NB4 (cell line): ENCODE measurements around the gene AFF2.

Experiments used
- DNase-seq: peaks from one replicate; pipeline ENCODE4 v3.0.0; 2010; ENCODE audit warnings: low read depth
- H3K4me3 ChIP-seq: one replicate; pipeline ENCODE4 v1.5.1; 2011; ENCODE audit warnings: mild to moderate bottlenecking, low read depth, low read length, moderate library complexity
- CTCF ChIP-seq: IDR thresholded peaks from one replicate; pipeline ENCODE4 v1.5.1; 2012; ENCODE audit warnings: low read depth, low read length
- MAX ChIP-seq: IDR thresholded peaks from 2 replicates; pipeline ENCODE4 v1.6.1; 2011; ENCODE audit warnings: low read depth, low read length
- MYC ChIP-seq: IDR thresholded peaks from 2 replicates; pipeline ENCODE4 v1.6.1; 2011; ENCODE audit warnings: low read depth, low read length
- POLR2A ChIP-seq: IDR thresholded peaks from 2 replicates; pipeline ENCODE4 v1.6.1; 2011; ENCODE audit warnings: mild to moderate bottlenecking; ENCODE audit not compliant: insufficient read length; ENCODE audit errors: extremely low read depth

AFF2 gene

DNA sequence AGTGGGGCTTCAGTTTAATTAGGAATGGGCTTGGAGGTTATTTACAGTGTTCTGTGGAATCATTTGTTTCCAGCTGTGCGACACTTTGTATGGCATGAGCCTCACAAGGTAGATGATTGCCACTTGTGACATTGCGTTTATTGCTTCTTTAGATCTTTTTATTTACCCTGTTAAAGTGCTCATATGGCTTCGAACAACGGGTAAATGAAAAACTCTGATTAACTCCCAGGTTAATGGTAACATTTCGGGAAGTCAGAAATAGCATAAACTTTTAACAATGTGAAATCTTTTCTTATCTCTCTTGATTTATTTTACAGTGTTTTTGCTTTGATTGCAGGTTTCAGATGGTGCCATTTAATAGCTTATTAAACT is 510.4 kb downstream of the AFF2 start:
- H3K4me3 ChIP-seq = no peak overlapping the region
- DNase-seq = no peak
- no peak for TF ChIP-seq MYC
- TF ChIP-seq CTCF = no peak
- TF ChIP-seq MAX = no peak
- no peak for TF ChIP-seq POLR2A

DNA sequence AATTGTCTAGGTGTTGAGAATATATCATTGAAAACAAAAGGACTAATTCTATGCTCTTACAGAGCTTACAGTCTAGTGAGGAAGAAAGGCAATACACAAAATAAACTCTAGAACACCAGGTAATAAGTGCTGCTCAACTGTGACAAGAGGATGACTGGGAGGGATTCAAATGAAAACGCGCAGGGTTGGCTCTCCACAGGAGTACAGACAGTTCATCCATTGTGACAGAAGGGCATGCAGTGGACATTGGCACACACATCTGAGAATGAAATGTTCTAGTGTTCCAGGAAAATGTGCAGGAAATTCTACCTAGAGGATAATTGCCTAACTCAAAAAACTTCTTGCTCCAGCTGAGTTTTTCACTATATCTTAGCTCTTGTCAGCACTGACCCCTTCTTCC is 512.7 kb downstream of the AFF2 start:
- no peak for DNase-seq
- H3K4me3 ChIP-seq = no peak overlapping the region
- TF ChIP-seq CTCF (no peak), MAX (no peak)

DNA sequence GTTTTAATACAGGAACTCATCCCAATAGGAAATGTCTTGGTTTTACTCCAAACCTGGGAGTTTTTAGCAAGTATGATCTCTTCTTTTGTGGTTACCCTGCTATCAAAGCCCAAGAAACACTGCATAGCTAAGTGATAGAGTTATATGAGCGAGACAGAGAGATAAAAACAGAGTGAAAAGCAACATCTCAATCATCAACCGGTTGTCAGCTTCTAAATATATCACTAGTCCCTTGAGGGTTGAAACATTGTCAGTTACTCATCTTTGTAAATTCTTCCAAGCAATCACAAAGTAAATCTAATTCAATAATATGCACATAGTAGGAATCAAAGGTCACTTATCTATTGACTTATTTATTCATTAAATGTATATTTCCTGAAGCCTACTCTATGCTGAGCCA is 520.7 kb downstream of the AFF2 start:
- no peak for DNase-seq
- no peak overlapping the region for H3K4me3 ChIP-seq
- no peak for TF ChIP-seq MAX
- TF ChIP-seq CTCF = no peak
- no peak for TF ChIP-seq MYC
- no peak for TF ChIP-seq POLR2A

- H3K4me3 ChIP-seq = no peak overlapping the region
- TF ChIP-seq MAX (no peak), CTCF (no peak), POLR2A (no peak), MYC (no peak)
- no peak for DNase-seq
Observed at GRCh38 chrX:149022485-149022884, 522.1 kb downstream of the AFF2 start.

GRCh38 chrX:149032449-149032848 is 532.0 kb downstream of the AFF2 start:
- no peak for TF ChIP-seq MYC
- no peak for TF ChIP-seq POLR2A
- no peak for TF ChIP-seq CTCF
- TF ChIP-seq MAX = no peak
- DNase-seq = no peak
- H3K4me3 ChIP-seq = no peak overlapping the region

DNA sequence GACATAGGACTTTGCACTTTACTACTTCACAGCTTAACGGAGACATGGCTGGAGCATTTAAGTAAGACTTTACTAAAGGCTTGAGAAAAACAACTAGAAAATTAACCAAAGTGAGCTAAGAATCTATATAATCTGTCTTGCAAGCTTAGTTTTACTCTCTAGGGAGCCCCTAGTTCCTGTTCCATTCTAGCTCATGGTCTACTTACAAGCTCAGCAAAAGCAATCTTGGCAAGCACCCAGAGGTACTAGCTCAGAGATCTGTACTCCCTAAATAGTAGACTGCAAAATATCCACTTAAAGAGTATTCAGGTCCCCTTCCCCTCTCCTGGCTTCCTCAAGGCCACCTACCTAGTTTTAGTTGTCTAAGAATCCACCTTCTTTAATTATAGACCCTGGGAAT is 535.7 kb downstream of the AFF2 start:
- no peak for TF ChIP-seq POLR2A
- no peak overlapping the region for H3K4me3 ChIP-seq
- peak; percentile 3 for DNase-seq
